Measurements from ENCODE around the gene DNAJC18. TPM values are rescaled to one million over a fixed set of nuclear protein-coding genes. Genes with fewer than 3 reads are reported as not detected.

DNAJC18 gene
- total and polyA plus RNA-seq, 2 of the 8 experiments (the other 6 are each of a cell fraction or from before 2014, with no cell fraction given) = 7.8 to 29.2 TPM

DNA sequence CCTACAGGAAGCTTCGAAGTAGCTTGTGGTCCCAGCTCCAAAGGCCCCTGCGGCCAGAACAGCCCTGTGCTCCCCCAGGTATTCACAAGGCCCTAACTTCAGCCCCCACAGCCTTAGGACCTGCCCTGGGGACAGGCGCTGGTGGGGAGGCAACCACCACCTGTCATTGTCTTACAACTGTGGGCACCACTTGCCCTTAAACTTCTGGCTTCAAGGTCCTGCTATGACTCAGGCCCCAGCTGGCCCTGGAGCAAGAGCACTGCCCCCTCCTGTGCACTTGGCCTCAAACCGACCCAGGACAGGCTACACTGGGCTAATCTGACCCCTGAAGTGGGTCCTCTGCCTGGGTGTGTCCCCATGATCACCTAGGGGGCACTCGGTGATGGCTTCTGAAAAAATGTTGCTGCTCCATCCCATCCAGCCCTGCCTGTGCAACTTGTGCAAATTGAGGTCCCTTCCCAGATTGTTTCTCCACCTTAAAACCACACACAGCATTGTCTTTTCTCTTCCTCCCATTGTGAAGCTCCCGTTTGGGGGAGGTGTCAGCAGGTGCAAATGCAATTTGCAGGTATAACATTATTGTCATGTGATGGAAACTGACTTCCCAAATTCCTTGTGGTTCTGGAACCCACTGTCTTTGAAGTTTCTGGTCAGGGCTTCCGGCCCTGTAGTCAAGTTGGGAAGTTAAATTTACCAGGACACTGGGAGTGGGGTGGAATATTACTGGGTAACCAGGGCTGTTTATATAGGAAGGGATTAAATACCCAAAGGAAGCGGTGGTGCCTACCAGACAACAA lies 43.3 kb downstream of the DNAJC18 start (continued):
- TF ChIP-seq RXRA (IDR thresholded peaks at IDR 0.05; ENCODE audit: insufficient read depth, low read depth, low read length) (no peak), TAF1 (IDR thresholded peaks at IDR 0.05; ENCODE audit: low read depth, low read length) (no peak), CEBPB (IDR thresholded peaks at IDR 0.05; ENCODE audit: low read depth, low read length) (no peak), TBP (IDR thresholded peaks at IDR 0.05; ENCODE audit: low read depth, low read length) (no peak), POLR2AphosphoS5 (IDR thresholded peaks at IDR 0.05; ENCODE audit: low read depth, low read length) (no peak), SUZ12 (IDR thresholded peaks at IDR 0.05; ENCODE audit: low read length) (no peak), ASH2L (IDR thresholded peaks at IDR 0.05; ENCODE audit: low read length) (no peak), CHD2 (IDR thresholded peaks at IDR 0.05; ENCODE audit: low read length) (no peak), SAP30 (IDR thresholded peaks at IDR 0.05; ENCODE audit: insufficient read depth, insufficient replicate concordance, low read length) (no peak), GTF2F1 (IDR thresholded peaks at IDR 0.05; ENCODE audit: borderline replicate concordance, low read depth, low read length) (no peak)
- TF ChIP-seq, protein P1, sequence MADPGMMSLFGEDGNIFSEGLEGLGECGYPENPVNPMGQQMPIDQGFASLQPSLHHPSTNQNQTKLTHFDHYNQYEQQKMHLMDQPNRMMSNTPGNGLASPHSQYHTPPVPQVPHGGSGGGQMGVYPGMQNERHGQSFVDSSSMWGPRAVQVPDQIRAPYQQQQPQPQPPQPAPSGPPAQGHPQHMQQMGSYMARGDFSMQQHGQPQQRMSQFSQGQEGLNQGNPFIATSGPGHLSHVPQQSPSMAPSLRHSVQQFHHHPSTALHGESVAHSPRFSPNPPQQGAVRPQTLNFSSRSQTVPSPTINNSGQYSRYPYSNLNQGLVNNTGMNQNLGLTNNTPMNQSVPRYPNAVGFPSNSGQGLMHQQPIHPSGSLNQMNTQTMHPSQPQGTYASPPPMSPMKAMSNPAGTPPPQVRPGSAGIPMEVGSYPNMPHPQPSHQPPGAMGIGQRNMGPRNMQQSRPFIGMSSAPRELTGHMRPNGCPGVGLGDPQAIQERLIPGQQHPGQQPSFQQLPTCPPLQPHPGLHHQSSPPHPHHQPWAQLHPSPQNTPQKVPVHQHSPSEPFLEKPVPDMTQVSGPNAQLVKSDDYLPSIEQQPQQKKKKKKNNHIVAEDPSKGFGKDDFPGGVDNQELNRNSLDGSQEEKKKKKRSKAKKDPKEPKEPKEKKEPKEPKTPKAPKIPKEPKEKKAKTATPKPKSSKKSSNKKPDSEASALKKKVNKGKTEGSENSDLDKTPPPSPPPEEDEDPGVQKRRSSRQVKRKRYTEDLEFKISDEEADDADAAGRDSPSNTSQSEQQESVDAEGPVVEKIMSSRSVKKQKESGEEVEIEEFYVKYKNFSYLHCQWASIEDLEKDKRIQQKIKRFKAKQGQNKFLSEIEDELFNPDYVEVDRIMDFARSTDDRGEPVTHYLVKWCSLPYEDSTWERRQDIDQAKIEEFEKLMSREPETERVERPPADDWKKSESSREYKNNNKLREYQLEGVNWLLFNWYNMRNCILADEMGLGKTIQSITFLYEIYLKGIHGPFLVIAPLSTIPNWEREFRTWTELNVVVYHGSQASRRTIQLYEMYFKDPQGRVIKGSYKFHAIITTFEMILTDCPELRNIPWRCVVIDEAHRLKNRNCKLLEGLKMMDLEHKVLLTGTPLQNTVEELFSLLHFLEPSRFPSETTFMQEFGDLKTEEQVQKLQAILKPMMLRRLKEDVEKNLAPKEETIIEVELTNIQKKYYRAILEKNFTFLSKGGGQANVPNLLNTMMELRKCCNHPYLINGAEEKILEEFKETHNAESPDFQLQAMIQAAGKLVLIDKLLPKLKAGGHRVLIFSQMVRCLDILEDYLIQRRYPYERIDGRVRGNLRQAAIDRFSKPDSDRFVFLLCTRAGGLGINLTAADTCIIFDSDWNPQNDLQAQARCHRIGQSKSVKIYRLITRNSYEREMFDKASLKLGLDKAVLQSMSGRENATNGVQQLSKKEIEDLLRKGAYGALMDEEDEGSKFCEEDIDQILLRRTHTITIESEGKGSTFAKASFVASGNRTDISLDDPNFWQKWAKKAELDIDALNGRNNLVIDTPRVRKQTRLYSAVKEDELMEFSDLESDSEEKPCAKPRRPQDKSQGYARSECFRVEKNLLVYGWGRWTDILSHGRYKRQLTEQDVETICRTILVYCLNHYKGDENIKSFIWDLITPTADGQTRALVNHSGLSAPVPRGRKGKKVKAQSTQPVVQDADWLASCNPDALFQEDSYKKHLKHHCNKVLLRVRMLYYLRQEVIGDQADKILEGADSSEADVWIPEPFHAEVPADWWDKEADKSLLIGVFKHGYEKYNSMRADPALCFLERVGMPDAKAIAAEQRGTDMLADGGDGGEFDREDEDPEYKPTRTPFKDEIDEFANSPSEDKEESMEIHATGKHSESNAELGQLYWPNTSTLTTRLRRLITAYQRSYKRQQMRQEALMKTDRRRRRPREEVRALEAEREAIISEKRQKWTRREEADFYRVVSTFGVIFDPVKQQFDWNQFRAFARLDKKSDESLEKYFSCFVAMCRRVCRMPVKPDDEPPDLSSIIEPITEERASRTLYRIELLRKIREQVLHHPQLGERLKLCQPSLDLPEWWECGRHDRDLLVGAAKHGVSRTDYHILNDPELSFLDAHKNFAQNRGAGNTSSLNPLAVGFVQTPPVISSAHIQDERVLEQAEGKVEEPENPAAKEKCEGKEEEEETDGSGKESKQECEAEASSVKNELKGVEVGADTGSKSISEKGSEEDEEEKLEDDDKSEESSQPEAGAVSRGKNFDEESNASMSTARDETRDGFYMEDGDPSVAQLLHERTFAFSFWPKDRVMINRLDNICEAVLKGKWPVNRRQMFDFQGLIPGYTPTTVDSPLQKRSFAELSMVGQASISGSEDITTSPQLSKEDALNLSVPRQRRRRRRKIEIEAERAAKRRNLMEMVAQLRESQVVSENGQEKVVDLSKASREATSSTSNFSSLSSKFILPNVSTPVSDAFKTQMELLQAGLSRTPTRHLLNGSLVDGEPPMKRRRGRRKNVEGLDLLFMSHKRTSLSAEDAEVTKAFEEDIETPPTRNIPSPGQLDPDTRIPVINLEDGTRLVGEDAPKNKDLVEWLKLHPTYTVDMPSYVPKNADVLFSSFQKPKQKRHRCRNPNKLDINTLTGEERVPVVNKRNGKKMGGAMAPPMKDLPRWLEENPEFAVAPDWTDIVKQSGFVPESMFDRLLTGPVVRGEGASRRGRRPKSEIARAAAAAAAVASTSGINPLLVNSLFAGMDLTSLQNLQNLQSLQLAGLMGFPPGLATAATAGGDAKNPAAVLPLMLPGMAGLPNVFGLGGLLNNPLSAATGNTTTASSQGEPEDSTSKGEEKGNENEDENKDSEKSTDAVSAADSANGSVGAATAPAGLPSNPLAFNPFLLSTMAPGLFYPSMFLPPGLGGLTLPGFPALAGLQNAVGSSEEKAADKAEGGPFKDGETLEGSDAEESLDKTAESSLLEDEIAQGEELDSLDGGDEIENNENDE (IDR thresholded peaks at IDR 0.05; ENCODE audit: insufficient replicate concordance, low read length) = no peak
